ENCODE measurements around the gene KRTAP4-7. TPM values are rescaled to one million over a fixed set of nuclear protein-coding genes. Genes with fewer than 3 reads are reported as not detected.
"Not testable (repeated sequence)": the region's sequence is repeated elsewhere in the genome, so short reads cannot be mapped to it uniquely, and the experiment has no call there.

The KRTAP4-7 gene
- total RNA-seq, 1 experiment from 2014 or later: not detected

GRCh38 chr17:41082626-41083025, 1.3 kb upstream of the KRTAP4-7 start:
- no peak overlapping the region for H3K4me3 ChIP-seq (ENCODE audit: low read depth in 2 of 2, low read length in 2 of 2)
- no peaks in the 10 kb centered on the region for H3K4me1 ChIP-seq (ENCODE audit: control insufficient read depth, insufficient read depth, low read length)
- H3K27ac ChIP-seq (ENCODE audit: low read length): no peak overlapping the region
- in situ Hi-C loops (cut with HindIII; ENCODE audit: low pct_unique_long_range_greater_than_20kb, low sequenced_read_pairs): no loop called here
- DNase-seq (ENCODE audit: low read depth, low spot score) (no peak), ATAC-seq (peak; percentile 81)
- intact Hi-C loops (cut with micrococcal nuclease; ENCODE audit: unreplicated experiment): no loop called here
- H3K9me3 ChIP-seq (ENCODE audit: control insufficient read depth, insufficient read depth, low read depth, low read length): no peaks in the 10 kb centered on the region
- CTCF ChIA-PET: no interaction called here
- POLR2A ChIA-PET: no interaction called here
- no peaks in the 10 kb centered on the region for H3K36me3 ChIP-seq (ENCODE audit: control insufficient read depth, insufficient read depth, low read length)
- no peaks in the 10 kb centered on the region for H3K27me3 ChIP-seq (ENCODE audit: control insufficient read depth, insufficient read depth, low read length)
- BruUV-seq (replicated peaks): no TSS peak
- no peak for TF ChIP-seq CTCF (IDR thresholded peaks at IDR 0.05)
- no peak for TF ChIP-seq TCF7L2 (IDR thresholded peaks at IDR 0.05; ENCODE audit: low read depth, low read length)
- no peak for TF ChIP-seq REST (IDR thresholded peaks at IDR 0.05; ENCODE audit: insufficient read depth in 1 of 2, low read depth in 2 of 2, low read length in 1 of 2)
- no peak for TF ChIP-seq SIN3A (IDR thresholded peaks at IDR 0.05; ENCODE audit: borderline replicate concordance, insufficient read depth, low read depth, low read length)
- no peak for TF ChIP-seq POLR2AphosphoS5 (IDR thresholded peaks at IDR 0.05; ENCODE audit: low read depth, low read length)

- H3K27ac ChIP-seq (ENCODE audit: low read length); H3K36me3 ChIP-seq (ENCODE audit: control insufficient read depth, insufficient read depth, low read length); POLR2A ChIA-PET; intact Hi-C loops (cut with micrococcal nuclease; ENCODE audit: unreplicated experiment); H3K9me3 ChIP-seq (ENCODE audit: control insufficient read depth, insufficient read depth, low read depth, low read length); CTCF ChIA-PET; BruUV-seq (replicated peaks); H3K27me3 ChIP-seq (ENCODE audit: control insufficient read depth, insufficient read depth, low read length); DNase-seq (ENCODE audit: low read depth, low spot score); H3K4me1 ChIP-seq (ENCODE audit: control insufficient read depth, insufficient read depth, low read length); H3K4me3 ChIP-seq (ENCODE audit: low read depth in 2 of 2, low read length in 2 of 2); in situ Hi-C loops (cut with HindIII; ENCODE audit: low pct_unique_long_range_greater_than_20kb, low sequenced_read_pairs): not testable (repeated sequence)
- ATAC-seq: peak; percentile 82
Measured at GRCh38 chr17:41083427-41083826, 523 bp upstream of the KRTAP4-7 start.

- H3K27me3 ChIP-seq (ENCODE audit: control insufficient read depth, insufficient read depth, low read length); H3K9me3 ChIP-seq (ENCODE audit: control insufficient read depth, insufficient read depth, low read depth, low read length); H3K36me3 ChIP-seq (ENCODE audit: control insufficient read depth, insufficient read depth, low read length); POLR2A ChIA-PET; DNase-seq (ENCODE audit: low read depth, low spot score); ATAC-seq; intact Hi-C loops (cut with micrococcal nuclease; ENCODE audit: unreplicated experiment); H3K4me1 ChIP-seq (ENCODE audit: control insufficient read depth, insufficient read depth, low read length); H3K27ac ChIP-seq (ENCODE audit: low read length); BruUV-seq (replicated peaks); in situ Hi-C loops (cut with HindIII; ENCODE audit: low pct_unique_long_range_greater_than_20kb, low sequenced_read_pairs); H3K4me3 ChIP-seq (ENCODE audit: low read depth in 2 of 2, low read length in 2 of 2): not testable (repeated sequence)
- CTCF ChIA-PET: interaction anchor here (0.7 kb wide), 1 partner anchor 59 kb away, joined by 4 read pairs; no protein-coding TSS in a partner anchor
Measured at GRCh38 chr17:41088760-41089352, 4.9 kb downstream of the KRTAP4-7 start.

All from Panc1 (cell line).